Bronchial epithelial cell (primary cell): Measurements from ENCODE around the gene CYGB. TPM values are rescaled to one million over a fixed set of nuclear protein-coding genes. Genes with fewer than 3 reads are reported as not detected.
A peak's percentile ranks its signal among the peaks of the same experiment; 100 is the strongest.
"Not testable (repeated sequence)": the region's sequence is repeated elsewhere in the genome, so short reads cannot be mapped to it uniquely, and the experiment has no call there.

Source experiments
- DNase-seq: peaks from one replicate; pipeline ENCODE4 v3.0.0-alpha.2; 2010; ENCODE audit warnings: low read depth
- FAIRE-seq: peaks from 2 replicates; lab custom pipeline; 2011; peaks lifted over from hg19 to GRCh38; lab: Jason Lieb, UNC
- H3K27me3 ChIP-seq: 2 replicates; pipeline ENCODE4 v1.5.1; 2011; ENCODE audit warnings: low read length; ENCODE audit not compliant: control insufficient read depth, insufficient read depth
- H3K36me3 ChIP-seq: 2 replicates; pipeline ENCODE4 v1.5.1; 2011; ENCODE audit warnings: low read length; ENCODE audit not compliant: control insufficient read depth, insufficient read depth
- H3K4me3 ChIP-seq: 2 replicates; pipeline ENCODE4 v1.5.1; 2011; ENCODE audit warnings: mild to moderate bottlenecking, low read depth, low read length, control low read depth
- total RNA-seq: library from RNA; depleted of rRNA; stranded (reverse); fragments of >200 nt; gene quantifications from 2 replicates; pipeline ENCODE4 v1.2.1, GENCODE V29; 2014
- TF ChIP-seq, protein P1 (sequence below): IDR thresholded peaks from 2 replicates; pipeline ENCODE4 v1.5.1; 2011; ENCODE audit warnings: mild to moderate bottlenecking, moderate library complexity, low read length, control low read depth, inconsistent platforms; ENCODE audit not compliant: insufficient read depth, severe bottlenecking

Gene CYGB
- total RNA-seq, 1 donor from 2014 or later = 2.1 TPM

DNA sequence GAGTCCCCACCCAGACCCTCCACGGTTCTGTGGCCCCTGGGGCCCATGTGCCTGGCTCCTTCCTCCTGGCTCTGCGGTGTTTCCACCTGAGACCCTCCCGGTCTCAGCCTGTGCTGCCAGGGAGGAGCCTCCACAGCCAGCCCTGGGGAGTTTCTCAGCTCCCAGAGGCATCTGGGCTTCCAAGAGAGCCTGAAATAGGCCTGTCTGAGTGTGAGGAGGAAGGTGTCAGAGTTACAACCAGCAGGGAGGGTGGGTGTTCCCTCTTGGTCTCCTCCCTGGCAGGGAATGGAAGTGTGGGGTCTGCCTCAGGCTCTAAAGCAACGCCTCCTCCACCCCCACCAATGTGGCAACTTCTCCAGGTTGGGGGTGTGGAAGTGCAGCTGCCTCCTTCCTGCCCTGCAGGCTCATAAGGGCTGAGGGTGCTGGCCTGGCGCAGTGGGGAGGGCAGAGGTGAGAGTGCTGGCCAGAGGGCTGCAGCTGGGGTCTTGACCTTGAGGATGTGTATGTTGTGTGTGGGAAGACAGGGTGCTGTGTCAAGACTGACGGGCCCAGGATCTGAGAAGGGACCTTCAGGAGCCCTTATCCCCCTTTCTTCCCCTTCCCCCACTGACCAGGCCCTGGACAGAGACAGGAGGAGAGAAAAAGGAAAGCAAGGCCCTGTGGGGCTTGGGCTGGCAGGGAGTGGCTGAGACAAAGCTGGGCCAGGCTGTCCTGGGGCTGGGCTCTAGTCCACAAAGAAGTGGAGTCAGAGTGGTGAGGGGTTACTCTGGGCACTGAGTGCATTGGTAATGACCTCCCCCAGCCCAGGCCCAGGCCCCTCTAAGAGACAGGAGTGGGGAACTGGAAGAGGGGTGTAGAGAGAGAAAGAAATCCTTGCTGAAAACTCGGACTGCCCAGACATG, 2.4 kb downstream of the CYGB start:
- no peak for FAIRE-seq
- Histone ChIP-seq H3K36me3 (no peaks in the 10 kb centered on the region), H3K27me3 (no peaks in the 10 kb centered on the region), H3K4me3 (no peak overlapping the region)
- DNase-seq = no peak
- TF ChIP-seq, protein P1, sequence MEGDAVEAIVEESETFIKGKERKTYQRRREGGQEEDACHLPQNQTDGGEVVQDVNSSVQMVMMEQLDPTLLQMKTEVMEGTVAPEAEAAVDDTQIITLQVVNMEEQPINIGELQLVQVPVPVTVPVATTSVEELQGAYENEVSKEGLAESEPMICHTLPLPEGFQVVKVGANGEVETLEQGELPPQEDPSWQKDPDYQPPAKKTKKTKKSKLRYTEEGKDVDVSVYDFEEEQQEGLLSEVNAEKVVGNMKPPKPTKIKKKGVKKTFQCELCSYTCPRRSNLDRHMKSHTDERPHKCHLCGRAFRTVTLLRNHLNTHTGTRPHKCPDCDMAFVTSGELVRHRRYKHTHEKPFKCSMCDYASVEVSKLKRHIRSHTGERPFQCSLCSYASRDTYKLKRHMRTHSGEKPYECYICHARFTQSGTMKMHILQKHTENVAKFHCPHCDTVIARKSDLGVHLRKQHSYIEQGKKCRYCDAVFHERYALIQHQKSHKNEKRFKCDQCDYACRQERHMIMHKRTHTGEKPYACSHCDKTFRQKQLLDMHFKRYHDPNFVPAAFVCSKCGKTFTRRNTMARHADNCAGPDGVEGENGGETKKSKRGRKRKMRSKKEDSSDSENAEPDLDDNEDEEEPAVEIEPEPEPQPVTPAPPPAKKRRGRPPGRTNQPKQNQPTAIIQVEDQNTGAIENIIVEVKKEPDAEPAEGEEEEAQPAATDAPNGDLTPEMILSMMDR = no peak

GRCh38 chr17:76533640-76534359, 3.7 kb downstream of the CYGB start:
- not testable (repeated sequence) for H3K4me3 ChIP-seq, H3K27me3 ChIP-seq, DNase-seq, H3K36me3 ChIP-seq, FAIRE-seq

- TF ChIP-seq, protein P1 = no peak
- Histone ChIP-seq H3K27me3 (no peaks in the 10 kb centered on the region), H3K4me3 (no peak overlapping the region), H3K36me3 (no peaks in the 10 kb centered on the region)
- FAIRE-seq (no peak), DNase-seq (peak; percentile 87)
Observed at GRCh38 chr17:76532072-76532651, 5.3 kb downstream of the CYGB start.

GRCh38 chr17:76531486-76532038, 5.9 kb downstream of the CYGB start:
- TF ChIP-seq, protein P1 = no peak
- H3K4me3 ChIP-seq = no peak overlapping the region
- no peaks in the 10 kb centered on the region for H3K36me3 ChIP-seq
- no peaks in the 10 kb centered on the region for H3K27me3 ChIP-seq
- FAIRE-seq = no peak
- no peak for DNase-seq

DNA sequence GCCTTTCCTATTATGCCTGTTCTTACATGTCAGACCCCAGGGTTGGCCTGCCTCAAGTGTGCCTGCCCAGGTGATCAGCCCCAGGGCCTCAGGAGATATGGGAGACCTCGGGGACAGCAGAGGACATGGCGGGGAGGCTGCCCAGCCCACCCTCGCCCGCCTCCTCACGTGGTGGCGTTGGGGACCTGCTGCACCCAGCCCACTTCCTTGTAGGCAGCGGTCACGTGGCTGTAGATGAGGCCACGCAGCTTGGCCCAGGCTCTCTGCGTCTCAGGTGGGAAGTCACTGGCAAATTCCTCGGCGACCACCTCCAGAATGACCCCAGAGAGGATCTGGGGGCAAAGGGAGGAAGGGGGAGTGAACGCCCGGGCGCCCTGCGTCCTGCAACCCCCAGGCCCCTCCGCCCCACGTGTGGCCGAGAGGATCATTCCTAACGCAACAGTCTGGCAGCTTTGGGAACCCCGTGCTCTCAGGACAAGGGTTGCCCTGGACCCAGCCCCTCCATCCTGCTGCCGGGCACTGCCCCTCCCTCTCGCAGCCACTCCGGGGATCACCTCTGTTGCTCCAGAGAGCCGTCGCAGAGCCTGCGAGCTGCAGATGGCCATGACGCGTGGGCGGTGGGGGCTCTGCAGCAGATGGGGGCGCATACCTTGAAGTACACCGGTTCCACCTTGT, 6.6 kb downstream of the CYGB start:
- Histone ChIP-seq H3K4me3 (no peak overlapping the region), H3K27me3 (no peaks in the 10 kb centered on the region), H3K36me3 (no peaks in the 10 kb centered on the region)
- TF ChIP-seq, protein P1 = no peak
- FAIRE-seq (no peak), DNase-seq (no peak)
